GM19467 (cell line): ENCODE results near the gene LLGL1.

Experiments used
- ATAC-seq: cut with Tn5 transposase; IDR thresholded peaks from one replicate; pipeline ENCODE4 v1.9.1; 2021; ENCODE audit warnings: mild to moderate bottlenecking, moderate library complexity; ENCODE audit not compliant: unreplicated experiment

LLGL1 gene

DNA sequence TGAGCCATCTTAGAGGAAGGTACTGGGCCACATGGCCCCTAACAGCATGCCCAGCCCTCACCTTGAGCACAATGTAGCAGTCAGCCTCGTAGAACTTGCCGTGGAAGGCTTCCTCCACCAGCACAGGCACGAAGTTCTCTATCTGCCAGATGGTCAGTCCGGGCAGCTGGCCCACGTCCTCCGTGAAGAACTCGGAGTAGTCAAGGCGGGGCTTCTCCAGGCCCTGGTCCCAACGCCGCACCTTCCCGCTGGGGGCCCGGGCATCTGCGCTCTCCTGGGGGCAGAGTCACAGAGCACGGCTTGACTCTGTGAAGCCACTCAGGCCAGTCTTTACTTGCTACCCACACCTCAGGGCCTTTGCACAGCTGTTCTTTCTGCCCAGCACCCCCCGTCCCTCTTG, 25.8 kb downstream of the LLGL1 start:
- no peak for ATAC-seq

DNA sequence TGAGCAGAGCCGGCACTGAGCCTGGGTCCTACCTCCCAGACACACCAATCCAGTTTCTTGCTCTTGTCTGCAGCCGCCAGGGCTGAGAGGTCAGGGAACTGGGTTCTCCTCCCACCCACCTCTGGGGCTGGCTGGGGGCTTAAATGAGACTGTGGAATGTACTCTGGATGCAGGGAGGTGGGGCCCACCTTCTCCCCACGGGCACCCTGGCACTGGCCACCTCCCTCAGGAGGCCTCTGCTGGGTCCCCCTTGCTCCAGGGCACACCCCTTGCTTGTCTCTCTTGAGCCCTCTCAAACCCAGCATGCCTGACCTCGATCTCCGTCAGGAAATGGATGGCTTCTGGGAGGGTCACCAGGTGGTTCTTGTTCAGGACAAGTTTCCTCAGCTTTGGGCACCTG, 26.7 kb downstream of the LLGL1 start:
- ATAC-seq, result no peak

DNA sequence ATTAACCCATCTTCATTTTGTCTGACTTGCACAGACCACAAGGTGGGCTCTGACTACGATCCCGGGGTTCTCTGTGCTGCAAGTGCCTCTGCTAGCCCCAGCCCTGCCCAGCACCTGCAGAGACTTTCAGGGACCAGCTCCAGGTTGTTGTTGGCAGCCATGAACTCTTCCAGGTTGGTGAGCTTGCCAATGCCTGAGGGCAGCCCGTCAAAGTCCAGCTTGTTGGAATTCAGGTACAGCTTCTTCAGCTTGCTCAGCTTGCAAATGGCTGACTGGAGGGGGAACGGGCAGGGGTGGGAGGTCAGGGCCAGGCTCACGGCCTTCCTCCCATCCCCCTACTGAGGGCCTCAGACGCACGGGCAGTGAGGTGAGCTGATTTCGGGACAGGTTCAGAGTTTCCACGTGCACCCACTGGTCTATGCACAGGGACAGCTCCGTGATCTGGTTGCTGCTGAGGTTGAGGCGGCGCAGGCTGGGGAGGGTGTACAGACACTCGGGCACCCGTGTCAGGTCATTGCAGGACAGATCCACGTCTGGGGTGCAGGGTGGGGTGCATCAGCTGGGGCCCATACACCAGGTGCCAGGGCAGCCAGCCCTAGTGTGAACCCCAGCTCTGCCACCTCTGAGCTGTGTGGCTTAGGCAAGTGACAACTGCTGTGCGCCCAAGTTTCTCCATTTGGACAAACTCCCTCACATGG, 27.9 kb downstream of the LLGL1 start:
- ATAC-seq, result no peak

DNA sequence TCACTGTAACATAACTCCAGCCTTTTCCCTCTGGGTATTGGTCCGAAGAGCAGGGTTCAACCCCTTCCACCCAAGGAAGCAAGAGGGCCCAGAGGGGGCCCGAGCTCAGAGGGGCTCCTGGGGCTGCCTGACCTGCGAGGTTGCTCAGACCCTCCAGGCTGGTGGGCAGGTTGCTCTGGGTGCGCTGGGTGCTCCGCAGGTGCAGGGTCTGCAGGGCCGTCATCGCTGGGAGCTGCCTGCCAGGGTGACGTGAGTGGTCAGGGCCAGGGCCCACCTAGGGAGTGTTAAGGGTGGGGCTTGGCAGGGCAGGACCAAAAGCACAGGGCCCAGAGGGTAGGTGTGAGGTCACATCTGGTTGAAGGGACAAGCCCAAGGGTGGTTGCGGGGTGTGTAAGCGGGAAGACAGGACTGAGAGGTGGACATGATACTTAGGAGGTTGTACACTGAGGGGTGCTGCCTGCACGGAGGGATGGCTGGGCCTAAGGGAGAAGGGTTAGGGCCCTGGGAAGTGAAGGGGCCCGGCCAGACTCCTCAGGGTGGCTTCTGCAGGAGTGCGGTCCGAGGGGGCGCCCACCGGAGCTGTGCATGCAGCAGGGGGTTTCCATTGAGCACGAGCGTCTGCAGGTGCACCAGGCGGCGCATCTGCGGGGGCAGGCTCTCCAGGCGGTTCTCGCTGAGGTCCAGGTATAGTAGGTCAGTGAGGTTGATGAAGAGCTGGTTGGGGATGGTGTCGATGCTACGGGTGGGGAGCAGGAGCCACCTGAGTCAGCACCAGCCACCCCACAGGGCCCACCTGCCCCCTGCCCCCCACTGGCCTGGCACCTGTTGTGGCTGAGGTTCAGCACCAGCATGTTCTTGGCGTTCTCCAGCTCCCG, 28.7 kb downstream of the LLGL1 start:
- no peak for ATAC-seq

DNA sequence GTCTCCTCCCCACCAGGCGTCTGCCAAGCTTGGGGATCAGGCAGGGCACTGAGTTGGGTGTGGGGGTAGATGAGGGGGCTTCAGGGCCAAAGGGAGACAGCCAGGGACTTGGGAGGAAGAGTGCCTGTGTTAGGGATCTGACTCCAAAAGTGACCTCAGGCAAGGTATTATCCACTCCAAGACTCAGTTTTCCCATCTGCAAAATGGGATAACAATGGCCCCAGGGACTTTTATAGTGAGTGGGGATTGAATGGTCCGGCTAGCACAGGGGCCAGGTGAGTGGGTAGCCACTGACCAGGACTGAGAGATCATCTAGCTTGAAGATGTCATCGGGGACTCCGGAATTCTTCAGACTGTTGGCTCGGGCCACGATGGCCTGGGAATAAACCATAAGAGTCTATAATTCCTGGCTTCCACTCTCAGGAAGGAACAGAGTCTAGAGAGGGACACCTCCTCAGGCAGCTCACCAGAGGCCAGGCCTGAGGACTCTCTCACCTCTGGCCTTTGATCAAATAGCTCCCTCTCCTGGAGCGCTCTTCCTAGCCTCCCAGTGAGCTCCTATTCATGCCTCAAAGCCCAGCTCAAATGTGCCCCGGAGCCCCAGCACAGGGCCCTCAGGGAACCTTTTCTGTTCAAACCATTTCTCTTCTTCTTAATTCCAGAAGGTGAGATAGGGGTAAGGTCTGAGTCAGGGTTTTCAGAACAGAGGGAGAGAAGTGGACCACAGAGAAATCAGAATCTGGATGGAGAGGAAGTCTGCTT, 29.6 kb downstream of the LLGL1 start:
- ATAC-seq, result no peak

DNA sequence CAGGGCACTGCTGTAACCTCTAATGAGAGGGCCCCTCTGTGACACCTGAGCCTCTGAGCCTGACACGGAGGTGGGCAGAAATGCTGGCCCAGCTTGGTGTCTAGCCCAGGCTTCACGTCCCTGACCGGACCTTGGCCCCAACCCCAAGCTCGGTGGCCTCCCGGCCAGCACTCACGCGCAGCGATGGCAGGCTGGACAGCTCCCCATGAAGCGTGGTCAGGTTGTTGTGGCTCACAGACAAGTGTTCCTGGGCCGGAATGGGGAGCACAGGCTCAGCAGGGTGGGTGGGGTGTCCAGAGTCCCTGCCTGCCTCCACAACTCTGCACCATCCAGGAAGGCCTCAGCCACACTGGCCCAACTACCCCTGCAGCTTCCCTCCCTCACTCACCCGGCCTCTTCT, 30.9 kb downstream of the LLGL1 start:
- ATAC-seq, result no peak

DNA sequence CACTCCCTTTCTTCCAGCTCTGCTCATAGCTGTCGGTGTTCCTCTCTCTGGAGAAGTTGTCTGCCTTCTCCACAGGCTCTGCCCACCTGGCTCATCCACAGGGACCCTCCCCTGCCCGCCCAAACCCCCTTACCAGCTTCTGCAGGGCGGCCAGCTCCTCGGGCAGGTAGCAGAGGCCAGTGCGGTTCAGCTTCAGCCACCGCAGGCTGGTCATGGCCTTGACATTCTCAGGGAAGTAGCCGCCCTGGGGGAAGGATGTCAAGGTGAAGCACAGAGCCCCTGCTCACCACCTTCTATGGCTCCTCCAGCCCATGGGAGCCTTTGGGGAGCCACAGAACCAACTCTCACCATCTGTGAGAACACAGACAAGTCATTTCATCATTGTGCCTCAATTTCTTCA, 31.3 kb downstream of the LLGL1 start:
- no peak for ATAC-seq

DNA sequence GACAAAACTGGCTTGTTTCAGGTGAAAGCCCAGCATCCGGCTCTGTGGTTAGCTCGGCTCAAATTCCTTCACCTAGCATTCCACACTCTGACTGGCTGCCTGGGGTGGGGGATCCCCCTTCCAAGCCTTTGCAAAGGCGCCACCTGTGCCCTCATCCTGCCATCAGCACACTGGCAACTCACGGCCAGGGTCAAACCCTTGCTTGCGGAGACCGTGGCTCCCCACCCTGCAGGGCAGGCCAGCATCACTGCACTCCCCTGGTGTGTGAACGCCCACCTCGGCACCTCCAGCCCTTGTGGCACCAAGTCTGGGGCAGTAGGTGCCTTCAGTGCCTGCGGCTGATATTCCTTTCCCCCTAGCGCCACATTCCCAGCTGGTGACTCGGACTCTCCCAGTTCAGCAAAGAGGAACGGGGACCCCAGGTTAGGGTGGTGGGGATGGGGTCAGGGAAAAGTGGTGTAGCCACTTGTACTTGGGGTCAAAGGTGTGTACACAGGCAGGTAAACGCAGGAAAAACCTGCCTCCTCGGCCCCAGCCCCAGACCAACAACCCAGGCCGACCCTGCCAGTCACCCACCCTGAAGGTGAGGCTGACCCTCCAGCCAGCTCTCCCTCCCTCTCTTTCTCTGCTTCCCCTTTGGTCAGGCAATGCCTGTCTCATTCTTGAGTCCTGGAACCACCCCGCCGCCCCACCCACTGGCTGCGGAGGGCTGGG, 32.0 kb downstream of the LLGL1 start:
- ATAC-seq, result no peak

DNA sequence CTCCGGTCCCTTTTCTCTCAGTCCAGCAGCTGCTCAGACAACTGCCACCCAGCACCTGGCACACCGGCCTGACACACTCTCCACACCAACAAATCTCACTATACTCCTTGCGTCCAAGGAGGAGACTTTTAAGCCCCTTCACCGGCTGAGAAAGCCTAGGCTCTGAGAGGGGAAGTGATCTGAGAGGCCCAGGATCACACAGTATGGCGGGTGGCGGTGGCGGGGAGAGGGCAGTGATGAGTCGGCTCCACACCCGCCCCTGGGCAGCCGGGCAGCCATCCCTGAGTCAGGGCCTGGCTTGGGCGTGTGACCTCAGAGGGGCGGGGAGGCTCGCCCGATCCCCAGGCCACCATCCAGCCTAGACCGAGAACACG, 32.5 kb downstream of the LLGL1 start:
- no peak for ATAC-seq

DNA sequence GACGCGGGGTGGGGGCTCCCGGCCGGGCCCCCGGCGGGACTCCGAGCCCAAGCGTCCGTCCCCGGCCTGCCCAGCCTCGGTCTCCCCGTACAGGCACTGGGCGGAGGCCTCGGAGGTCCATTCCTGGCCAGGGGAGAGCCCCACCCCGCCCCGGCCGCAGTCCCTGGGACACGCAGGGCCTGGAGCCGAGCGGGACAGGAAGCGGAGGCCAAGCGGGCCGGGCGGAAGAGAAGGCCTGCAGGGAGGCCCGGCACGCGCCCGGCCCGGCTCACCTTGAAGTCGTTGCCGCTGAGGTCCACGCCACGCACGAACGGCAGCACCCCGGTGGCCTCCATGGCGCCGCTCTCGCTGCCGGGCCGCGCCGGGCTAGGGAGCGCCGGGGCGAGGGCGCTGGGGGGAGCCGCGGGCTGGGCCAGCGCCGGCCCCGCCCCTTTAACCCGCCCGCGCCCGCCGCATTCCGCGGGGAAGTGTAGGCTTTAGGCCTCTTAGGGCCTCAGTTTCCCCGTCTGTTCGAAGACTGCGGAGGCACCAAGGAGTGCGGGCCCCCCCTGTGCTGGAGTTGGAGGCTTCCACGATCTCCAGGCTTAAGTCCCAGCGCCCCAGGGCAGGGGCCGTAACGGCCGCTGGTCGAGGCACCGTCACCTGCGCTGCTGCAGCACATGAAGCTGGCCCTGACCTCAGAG, 33.1 kb downstream of the LLGL1 start, which contains the start of gene FLII:
TSS of gene FLII (minus strand) at position 383 of the 683 bp plus-strand sequence. CDS start at position 335, 48 bp downstream.
- no peak for ATAC-seq

DNA sequence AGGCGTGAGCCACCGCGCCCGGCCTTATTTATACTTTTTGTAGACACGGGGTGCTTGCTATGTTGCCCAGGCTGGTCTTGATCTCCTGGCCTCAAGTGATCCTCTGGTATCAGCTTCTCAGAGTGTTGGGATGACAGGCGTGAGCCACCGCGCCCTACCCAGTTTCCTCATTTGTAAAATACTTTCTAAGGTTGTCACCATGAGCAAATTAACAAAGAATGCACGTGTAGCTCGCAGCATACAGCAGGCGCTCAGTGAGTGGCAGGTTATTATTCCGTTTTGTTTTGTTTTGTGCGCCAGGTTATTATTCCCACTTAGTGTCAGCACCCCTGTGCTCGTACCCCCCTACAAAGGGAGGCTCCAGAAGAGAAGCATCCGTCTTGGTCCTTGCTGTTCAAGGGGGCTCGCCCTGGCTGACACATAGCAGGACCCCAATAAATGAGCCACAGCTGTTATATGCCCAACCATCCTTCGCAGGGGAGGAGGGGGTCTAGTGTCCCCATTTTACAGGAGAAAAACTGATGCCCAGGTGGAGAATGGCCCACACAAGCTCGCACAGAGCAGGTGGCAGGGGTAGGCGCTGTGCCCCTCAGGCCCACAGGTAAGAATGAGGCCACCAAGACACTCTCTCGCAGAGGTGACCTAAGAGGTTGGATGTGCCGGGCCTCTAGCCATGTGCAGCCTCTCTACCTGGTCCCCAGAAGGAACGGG, 34.3 kb downstream of the LLGL1 start:
- ATAC-seq, result peak; percentile 1

DNA sequence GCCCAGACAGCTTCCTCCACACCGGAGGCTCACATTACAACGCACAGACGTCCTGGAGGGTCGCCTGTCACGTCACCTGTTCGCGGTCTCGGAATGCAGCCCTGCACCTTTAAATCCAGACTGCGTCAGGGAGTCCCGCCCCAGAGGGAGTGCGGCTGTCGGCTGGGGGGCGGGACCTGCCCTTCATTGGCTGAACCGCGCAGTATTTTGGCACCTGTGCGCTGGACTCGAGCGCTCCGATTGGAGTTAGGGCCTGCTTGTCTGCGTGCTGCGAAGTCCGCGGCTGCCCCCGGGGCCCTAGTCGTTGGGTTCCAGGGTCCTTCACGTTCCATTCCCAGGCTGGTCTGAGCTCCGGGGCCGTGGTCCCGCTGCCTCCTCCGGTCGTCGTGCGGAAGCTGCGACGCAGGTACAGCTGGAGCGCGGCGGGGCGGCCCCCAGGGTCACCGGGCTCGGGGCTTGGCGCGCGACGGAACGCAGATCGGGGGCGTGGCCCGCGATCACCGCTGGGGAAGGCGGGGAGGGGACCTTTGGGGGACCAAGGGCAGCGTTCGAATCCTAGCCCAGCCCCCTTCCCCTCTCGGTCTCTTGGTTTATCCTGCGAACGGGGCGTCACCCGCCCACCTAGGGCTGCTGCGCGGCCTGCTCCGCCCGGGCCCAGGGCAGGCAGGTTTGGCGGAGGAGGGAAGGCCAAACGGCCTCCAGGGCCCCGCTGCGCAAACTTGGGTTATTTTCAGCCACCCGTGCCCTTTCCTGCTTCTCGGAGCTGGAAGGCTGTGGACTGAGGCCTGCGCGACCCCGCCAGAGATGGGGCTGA, 35.1 kb downstream of the LLGL1 start, which contains the start of gene MIEF2:
TSS of gene MIEF2 (plus strand) at position 331 of the 814 bp plus-strand sequence. CDS start 2,059 bp downstream, outside the sequence.
- peak; percentile 70 for ATAC-seq

DNA sequence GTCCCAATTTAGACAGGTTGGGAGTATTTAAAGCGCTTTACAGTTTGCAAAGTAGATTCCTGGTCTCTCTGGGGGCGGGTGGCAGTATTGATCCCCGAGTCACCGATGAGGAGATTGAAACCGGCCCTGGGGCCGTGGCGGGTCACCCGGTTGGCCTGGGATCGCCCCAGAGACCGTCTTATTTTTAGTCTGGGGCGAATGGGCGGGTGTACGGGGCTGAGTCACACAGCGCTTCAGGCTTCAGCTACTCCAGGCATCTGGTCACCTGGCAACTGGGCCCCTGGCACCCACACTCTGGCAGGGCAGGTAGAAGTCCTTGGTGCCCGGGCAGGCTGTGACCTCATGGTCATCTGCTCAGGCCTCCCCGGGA, 35.7 kb downstream of the LLGL1 start:
- no peak for ATAC-seq

DNA sequence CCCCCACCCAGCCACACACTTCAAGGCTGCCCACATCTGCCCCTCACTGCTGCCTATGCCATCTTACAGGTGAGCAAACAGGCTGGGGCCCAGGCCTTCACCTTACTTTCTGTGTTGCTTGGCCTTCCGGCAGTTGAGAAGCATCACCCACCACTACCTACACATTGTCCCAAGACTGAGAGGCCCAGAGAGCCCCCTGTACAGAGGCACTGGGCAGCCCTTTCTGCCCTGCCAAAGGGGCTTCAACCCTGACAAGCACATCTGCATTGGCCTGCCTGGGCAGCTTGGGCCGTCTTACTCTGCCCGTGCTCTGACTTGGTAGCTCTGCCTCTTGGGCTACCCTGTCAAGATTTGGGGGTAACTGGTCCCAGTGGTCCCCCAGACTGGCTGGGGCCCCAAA, 36.2 kb downstream of the LLGL1 start:
- no peak for ATAC-seq

DNA sequence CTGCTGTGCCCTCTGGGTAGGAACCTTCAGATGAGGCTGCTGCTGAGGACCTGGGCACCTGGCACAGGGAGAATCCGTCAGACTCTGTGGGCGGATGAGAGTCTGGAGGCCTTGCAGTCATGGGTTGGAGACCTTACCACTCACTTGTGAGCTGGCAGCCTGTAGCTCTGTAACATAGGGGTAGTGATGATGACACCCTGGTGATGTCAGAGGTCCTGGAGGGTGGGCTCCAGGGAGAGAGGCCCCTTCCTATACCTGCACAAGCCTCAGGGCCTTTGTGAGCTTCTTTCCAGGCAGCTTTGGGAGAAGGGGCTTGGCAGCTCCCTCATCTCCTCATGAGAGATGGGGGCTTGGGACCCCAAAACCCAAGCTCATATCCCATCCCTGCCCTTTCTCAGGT, 36.7 kb downstream of the LLGL1 start:
- ATAC-seq, result no peak

DNA sequence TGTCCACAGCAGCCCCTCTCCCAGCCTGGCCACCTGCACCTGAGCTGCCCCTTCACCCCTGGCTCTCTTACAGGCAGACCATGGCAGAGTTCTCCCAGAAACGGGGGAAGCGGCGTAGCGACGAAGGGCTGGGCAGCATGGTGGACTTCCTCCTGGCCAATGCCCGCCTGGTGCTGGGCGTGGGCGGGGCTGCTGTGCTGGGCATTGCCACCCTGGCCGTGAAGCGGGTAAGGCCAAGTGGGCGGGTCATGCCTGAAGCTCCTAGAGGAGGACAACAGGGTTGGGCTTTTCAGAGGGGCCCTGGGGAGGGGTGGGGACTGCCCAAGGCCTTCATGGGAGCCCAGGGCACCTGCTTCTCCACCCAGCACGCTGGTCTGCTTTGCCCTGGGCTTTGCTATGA, 37.2 kb downstream of the LLGL1 start:
- ATAC-seq, result no peak

DNA sequence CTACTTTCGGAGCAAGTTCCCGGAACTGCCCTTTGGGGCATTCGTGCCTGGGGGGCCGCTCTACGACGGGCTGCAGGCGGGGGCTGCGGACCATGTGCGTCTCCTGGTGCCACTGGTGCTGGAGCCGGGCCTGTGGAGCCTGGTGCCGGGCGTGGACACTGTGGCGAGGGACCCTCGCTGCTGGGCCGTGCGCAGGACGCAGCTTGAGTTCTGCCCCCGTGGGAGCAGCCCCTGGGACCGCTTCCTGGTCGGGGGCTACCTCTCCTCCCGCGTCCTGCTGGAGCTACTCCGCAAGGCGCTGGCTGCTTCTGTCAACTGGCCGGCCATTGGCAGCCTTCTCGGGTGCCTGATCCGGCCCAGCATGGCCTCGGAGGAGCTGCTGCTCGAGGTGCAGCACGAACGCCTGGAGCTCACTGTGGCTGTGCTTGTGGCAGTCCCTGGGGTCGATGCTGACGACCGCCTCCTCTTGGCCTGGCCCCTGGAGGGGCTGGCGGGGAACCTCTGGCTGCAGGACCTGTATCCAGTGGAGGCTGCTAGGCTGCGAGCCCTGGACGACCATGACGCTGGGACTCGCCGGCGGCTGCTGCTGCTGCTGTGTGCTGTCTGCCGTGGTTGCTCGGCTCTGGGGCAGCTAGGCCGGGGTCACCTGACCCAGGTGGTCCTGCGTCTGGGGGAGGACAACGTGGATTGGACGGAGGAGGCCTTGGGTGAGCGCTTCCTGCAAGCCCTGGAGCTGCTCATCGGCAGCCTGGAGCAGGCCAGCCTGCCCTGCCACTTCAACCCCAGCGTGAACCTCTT, 38.6 kb downstream of the LLGL1 start:
- ATAC-seq, result no peak

DNA sequence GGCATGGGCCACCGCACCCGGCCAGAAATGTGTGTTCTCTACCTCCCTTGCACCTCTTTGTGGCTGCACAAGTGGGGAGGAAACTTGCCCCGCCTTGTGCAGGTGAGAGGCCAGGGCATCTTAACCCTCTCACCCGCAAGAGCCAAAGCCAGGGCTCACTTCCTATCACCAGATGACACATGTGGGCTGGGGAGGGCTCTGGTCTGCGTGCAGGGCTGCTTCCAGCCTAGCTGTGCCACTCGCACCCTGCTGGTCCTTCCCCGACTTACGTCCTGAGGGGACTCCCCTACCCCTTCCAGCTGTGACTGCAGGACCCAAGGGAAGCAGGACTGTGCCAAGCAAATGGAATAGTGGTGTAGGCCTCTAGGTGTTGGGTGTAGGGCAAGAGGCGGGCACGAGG, 41.9 kb downstream of the LLGL1 start:
- ATAC-seq, result no peak
